Fibroblast of mammary gland (primary cell): Measurements from ENCODE around the gene MYH14.

Experiments used
- DNase-seq: peaks from one replicate; pipeline ENCODE4 v3.0.0-alpha.2; 2010; ENCODE audit warnings: low read depth
- H3K4me3 ChIP-seq: 2 replicates; pipeline ENCODE4 v1.5.1; 2011; ENCODE audit warnings: low read depth, mild to moderate bottlenecking, low read length, moderate library complexity; ENCODE audit not compliant: control insufficient read depth
- TF ChIP-seq, protein P1 (sequence below): conservative IDR thresholded peaks from 2 replicates; pipeline ENCODE4 v1.5.1; 2011; ENCODE audit warnings: low read depth, low read length, inconsistent platforms; ENCODE audit not compliant: control insufficient read depth, insufficient read depth

MYH14 gene

DNA sequence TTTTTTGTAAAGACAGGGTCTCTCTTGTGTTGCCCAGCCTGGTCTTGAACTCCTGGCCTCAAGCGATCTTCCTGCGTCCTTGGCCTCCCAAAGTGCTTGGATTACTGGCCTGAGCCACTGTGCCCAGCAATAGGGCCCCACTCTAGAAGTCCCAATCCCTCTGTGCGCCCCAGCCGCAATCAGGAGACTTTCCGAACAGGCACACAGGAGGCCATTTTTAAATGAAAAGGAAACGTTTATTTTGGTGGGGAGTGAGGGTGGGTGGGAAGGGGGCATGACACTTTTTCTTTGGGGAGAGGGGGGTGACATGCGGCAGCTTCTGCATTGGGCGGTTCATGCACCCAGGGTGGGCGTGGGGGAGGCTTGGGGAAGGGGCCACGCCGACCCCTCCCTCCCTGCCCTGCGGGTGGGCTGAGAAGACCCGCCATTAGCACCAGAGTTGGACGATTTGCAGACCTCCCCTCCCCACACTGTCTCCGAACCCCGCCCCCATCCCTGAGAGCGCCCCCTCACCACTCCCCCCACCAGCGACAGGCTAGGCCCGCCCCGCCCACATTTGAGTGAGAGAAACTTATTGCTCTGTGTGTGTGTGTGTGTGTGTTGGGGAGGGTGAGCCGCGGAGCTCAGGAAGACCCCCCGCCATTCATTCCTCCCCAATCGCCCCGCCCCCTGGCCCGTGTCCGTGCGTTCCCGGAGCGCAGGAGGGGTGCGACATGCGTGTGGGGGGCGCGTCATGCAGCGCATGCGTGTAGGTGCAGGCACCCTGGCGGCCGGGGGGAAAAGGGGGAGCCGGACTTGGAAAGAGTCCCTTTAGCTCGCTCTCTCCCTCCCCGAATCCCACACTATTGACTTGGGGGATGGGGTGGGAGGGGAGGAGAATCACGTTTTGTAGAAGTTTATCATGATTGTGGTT, 108.6 kb downstream of the MYH14 start:
- no peak for DNase-seq
- H3K4me3 ChIP-seq = no peak overlapping the region
- TF ChIP-seq, protein P1, sequence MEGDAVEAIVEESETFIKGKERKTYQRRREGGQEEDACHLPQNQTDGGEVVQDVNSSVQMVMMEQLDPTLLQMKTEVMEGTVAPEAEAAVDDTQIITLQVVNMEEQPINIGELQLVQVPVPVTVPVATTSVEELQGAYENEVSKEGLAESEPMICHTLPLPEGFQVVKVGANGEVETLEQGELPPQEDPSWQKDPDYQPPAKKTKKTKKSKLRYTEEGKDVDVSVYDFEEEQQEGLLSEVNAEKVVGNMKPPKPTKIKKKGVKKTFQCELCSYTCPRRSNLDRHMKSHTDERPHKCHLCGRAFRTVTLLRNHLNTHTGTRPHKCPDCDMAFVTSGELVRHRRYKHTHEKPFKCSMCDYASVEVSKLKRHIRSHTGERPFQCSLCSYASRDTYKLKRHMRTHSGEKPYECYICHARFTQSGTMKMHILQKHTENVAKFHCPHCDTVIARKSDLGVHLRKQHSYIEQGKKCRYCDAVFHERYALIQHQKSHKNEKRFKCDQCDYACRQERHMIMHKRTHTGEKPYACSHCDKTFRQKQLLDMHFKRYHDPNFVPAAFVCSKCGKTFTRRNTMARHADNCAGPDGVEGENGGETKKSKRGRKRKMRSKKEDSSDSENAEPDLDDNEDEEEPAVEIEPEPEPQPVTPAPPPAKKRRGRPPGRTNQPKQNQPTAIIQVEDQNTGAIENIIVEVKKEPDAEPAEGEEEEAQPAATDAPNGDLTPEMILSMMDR = no peak

- TF ChIP-seq, protein P1 = no peak
- DNase-seq = no peak
- H3K4me3 ChIP-seq = no peak overlapping the region
Measured at GRCh38 chr19:50312967-50313811, 109.8 kb downstream of the MYH14 start.

DNA sequence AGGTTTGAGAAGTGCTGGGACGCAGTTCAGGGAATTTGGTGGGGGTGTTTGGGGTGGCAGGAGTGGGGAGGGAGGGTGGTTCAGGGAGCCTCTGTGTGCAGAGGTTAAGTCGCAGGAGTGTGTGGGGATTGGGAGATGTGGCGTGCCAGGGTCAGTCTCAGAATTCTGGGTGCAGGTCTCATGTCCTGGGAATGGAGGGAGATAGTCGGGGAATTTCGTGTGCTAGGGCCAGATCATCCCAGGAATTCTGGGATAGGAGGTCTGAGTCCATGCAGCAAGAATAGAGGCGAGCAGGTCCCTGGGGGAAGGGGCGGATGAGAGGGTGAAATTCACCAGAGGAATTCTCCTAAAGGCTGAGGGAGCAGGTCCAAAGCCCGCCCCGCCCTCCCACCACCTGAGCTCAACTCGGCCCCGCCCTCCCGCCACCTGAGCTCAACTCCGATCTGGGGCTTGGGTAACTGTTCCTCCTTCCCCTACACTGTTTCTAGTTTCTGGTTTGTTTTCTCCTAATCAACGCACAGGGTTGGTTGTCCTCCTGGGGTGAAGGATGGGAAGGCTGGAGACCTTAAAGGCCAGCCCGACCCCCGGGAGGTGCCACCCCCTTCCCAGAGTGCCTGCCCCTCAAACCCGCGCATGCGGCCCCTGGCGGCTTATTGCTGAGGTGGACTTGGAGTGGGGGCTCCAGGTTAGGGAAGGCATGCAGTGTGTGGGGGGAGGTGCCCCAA, 110.6 kb downstream of the MYH14 start:
- DNase-seq = no peak
- TF ChIP-seq, protein P1 = no peak
- no peak overlapping the region for H3K4me3 ChIP-seq

- TF ChIP-seq, protein P1 = no peak
Measured at GRCh38 chr19:50314724-50315708, 111.6 kb downstream of the MYH14 start.

DNA sequence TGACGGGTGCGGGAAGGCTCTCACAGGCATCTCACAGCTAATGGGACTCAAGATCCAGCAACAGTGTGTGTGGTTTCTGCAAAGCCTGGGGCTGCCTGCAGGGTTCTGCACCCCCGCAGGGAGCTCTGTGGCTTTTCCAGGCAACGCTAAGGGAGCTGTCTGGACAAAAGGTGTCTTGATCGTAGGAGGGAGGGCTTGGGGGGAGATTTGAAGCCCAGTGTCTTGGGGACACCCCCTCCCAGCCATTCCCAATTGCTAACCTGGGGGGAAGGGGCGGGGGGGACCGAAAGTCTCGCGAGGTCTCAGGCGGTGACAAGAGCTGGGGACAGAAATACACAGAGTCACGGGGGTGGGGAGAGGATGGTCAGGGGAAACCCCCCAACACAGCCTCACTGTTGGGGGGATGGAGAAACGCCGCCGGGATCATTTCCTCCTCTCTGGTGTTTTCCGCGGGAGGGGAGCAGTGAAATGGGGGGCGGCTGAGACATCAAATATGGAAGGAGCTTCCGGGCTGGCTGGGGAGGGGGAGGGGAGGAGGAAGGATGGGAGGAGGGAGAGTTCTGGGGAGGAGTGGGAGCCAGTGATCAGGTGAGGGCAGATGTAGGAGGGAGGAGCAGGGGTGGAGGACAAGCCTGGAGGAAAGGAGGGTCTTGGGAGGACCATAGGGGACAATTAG, 112.5 kb downstream of the MYH14 start:
- DNase-seq = no peak
- TF ChIP-seq, protein P1 = no peak
- H3K4me3 ChIP-seq = no peak overlapping the region

More at GRCh38 chr19:50314724-50315708, 111.6 kb downstream of the MYH14 start:
- no peak for DNase-seq
- no peak overlapping the region for H3K4me3 ChIP-seq
